ENCODE data around the gene COPZ1. TPM values are rescaled to one million over a fixed set of nuclear protein-coding genes. Genes with fewer than 3 reads are reported as not detected.
A peak's percentile ranks its signal among the peaks of the same experiment; 100 is the strongest.

COPZ1 gene
- total and polyA plus RNA-seq, 9 of the 15 experiments (the other 6 are each of a cell fraction or from before 2014, with no cell fraction given), result 137 to 487 (median 233) TPM

GRCh38 chr12:54294152-54294952 is 30.6 kb upstream of the COPZ1 start:
- no peaks in the 10 kb centered on the region for H3K9me3 ChIP-seq (replicated peaks; ENCODE audit: control insufficient read depth, insufficient read depth, low read depth, low read length)
- peak overlapping the region; percentile 67 to 94 for H3K9ac ChIP-seq (ENCODE audit: insufficient read depth in 1 of 2, low read depth in 2 of 2, low read length in 2 of 2)
- in situ Hi-C loops (cut with MboI) (loop anchor here (5.0 to 10.0 kb wide), 2 partner anchors 33 to 70 kb away; partner anchors contain the start of genes COPZ1 and GPR84), intact Hi-C loops (cut with micrococcal nuclease) (loop anchor here (1.0 to 10.0 kb wide), 3 partner anchors 30 to 280 kb away; no protein-coding TSS in a partner anchor)
- ChIA-PET POLR2A (interaction anchor here (0.6 to 9.8 kb wide), 14 partner anchors 9 to 176 kb away, joined by 3 to 155 read pairs (median 5); partner anchors contain the start of genes CBX5, COPZ1 and HNRNPA1), CTCF (ENCODE audit: low intra/inter-chr PET ratio) (interaction anchor here (0.7 to 4.1 kb wide), 7 partner anchors 30 to 86 kb away, joined by 3 to 33 read pairs (median 6); partner anchors contain the start of gene COPZ1)
- H3K4me3 ChIP-seq, result peak overlapping the region; percentile 53
- peak; percentile 32 for FAIRE-seq
- no TSS peak for BruUV-seq (replicated peaks)
- DNase-seq (ENCODE audit: extremely low read depth in 1 of 4, low spot score in 3 of 4), result peak; percentile 80 to 93 (median 83)
- 4% methylated on average over 6 of the region's 9 CpGs for WGBS (ENCODE audit: insufficient coverage, low coverage, missing lambda C conversion rate)
- H4K20me1 ChIP-seq (replicated peaks; ENCODE audit: control insufficient read depth, insufficient read depth, low read length), result peaks cover 13% of the 10 kb centered on the region; the same call in 1 of the 2 replicates
- peaks cover 98% of the 10 kb centered on the region for H3K79me2 ChIP-seq (ENCODE audit: control insufficient read depth, insufficient read depth, low read length)
- peaks cover 34 to 38% of the 10 kb centered on the region in 2 experiments; a peak in 4 of 5 replicates for H3K4me1 ChIP-seq (replicated peaks in 1 of 2; ENCODE audit: control insufficient read depth in 2 of 2, insufficient read depth in 2 of 2, low read length in 2 of 2)
- H3K27ac ChIP-seq (ENCODE audit: extremely low read depth, low read depth, low read length), result peak overlapping the region; percentile 84
- peak overlapping the region; percentile 99 for H3K4me2 ChIP-seq (ENCODE audit: insufficient read depth, low read length)
- H3K36me3 ChIP-seq (ENCODE audit: control insufficient read depth, insufficient read depth, low read length), result peaks cover 88% of the 10 kb centered on the region
- ATAC-seq, result peak; percentile 34
- H3K9me1 ChIP-seq (ENCODE audit: control insufficient read depth, insufficient read depth, low read length), result no peaks in the 10 kb centered on the region
- no peaks in the 10 kb centered on the region; a peak in 1 of 5 replicates for H3K27me3 ChIP-seq (ENCODE audit: control insufficient read depth in 2 of 2, insufficient read depth in 2 of 2, low read length in 2 of 2)
- H2AFZ ChIP-seq (ENCODE audit: low read depth, low read length), result no peak overlapping the region
- TF ChIP-seq DEAF1 (CRISPR knock-in tag; IDR thresholded peaks at IDR 0.05) (peak; percentile 82), HNRNPL (IDR thresholded peaks at IDR 0.05; ENCODE audit: low read depth, low read length) (0 out of 2 replicates have a peak, but pooled peaks have one; percentile 11), MIER1 (IDR thresholded peaks at IDR 0.05; ENCODE audit: low read depth) (no peak), BDP1 (IDR thresholded peaks at IDR 0.05; ENCODE audit: insufficient read depth, insufficient read length) (no peak), GTF2B (IDR thresholded peaks at IDR 0.05; ENCODE audit: extremely low read depth, insufficient read length) (no peak), FOXK1 (CRISPR knock-in tag; IDR thresholded peaks at IDR 0.05; ENCODE audit: borderline replicate concordance) (0 out of 2 replicates have a peak, but pooled peaks have one; percentile 61), SRSF9 (IDR thresholded peaks at IDR 0.05; ENCODE audit: borderline replicate concordance, low read depth, low read length) (no peak), CBFB (CRISPR knock-in tag; IDR thresholded peaks at IDR 0.05) (no peak), RUNX1 (IDR thresholded peaks at IDR 0.05; ENCODE audit: low read depth) (no peak), ZNF668 (CRISPR knock-in tag; IDR thresholded peaks at IDR 0.05) (no peak), ZBTB26 (CRISPR knock-in tag; IDR thresholded peaks at IDR 0.05) (no peak), POLR2AphosphoS5 (IDR thresholded peaks at IDR 0.05; ENCODE audit: control insufficient read depth, insufficient read depth, low read depth, low read length) (peak; percentile 60; the same call in 1 of the 2 replicates), L3MBTL2 (IDR thresholded peaks at IDR 0.05) (peak; percentile 22; the same call in 1 of the 2 replicates), CLOCK (CRISPR knock-in tag; IDR thresholded peaks at IDR 0.05; ENCODE audit: borderline replicate concordance) (0 out of 2 replicates have a peak, but pooled peaks have one; percentile 53)
